Spleen (tissue), 7 donors: ENCODE data around the gene DMRT2.

ENCODE experiments used
- CTCF ChIP-seq, 11 experiments: fragments of 200-600 bp in 7 of 11; fragments of 450-650 bp in 4 of 11; sonication (generic) in 4 of 11; IDR thresholded peaks in 8 of 11; conservative IDR thresholded peaks in 3 of 11; 1 replicate in 7 of 11; 2 replicates in 4 of 11; pipeline versions ENCODE4 v1.4.0 to v1.8.0; 2016 to 2021; ENCODE audit warnings: antibody characterized with exemption in 11 of 11, inconsistent platforms in 4 of 11, mild to moderate bottlenecking in 1 of 11
- POLR2A ChIP-seq, 3 donors: fragments of 450-650 bp; IDR thresholded peaks; one replicate each; pipeline ENCODE4 v1.5.1; 2017; ENCODE audit warnings: antibody characterized with exemption in 3 of 3, mild to moderate bottlenecking in 1 of 3
- POLR2AphosphoS5 ChIP-seq, 3 donors: sonication (generic); formaldehyde crosslinking; IDR thresholded peaks; one replicate each; pipeline ENCODE4 v1.5.1; 2017; ENCODE audit warnings: antibody characterized with exemption in 3 of 3
- donor health status: DM: no; HTN: no; CAD: no; lungs with moderate emphysema.
- donor health status: DM: no; HTN: no; CAD: no.
- donor health status: DM: no; HTN: no; CAD: no.

GRCh38 chr9:1018121-1018520 is 32.0 kb upstream of the DMRT2 start:
- TF ChIP-seq POLR2A (IDR thresholded peaks at IDR 0.05): no peak
- peak in 1 of 11 experiments; percentile 29 for TF ChIP-seq CTCF (IDR thresholded peaks at IDR 0.05 in 8 of 11, conservative IDR thresholded peaks at IDR 0.05 in 3 of 11)
- no peak for TF ChIP-seq POLR2AphosphoS5 (IDR thresholded peaks at IDR 0.05)
